ENCODE measurements around the gene RANBP1.
"Not testable (repeated sequence)": the region's sequence is repeated elsewhere in the genome, so short reads cannot be mapped to it uniquely, and the experiment has no call there.

Gene RANBP1

DNA sequence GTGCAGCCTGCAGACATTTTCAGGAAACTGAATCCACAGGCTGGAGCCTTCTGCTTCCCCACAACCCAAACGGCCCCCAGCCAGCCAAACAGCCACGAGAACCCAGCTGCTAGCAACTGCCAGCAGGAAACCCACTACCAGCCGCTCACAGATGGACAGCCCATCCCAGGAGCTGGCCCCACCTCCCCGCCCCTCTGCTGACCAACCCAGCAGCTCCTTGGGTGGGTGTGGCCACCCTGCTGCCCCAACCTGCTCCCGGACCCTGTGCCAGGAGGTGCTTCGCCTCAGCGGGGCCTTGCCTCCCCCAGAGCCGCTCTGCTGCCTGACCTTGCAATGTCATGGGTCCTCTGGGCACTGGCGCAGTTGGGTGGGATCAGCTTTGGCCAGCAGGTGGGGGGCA, 43.2 kb downstream of the RANBP1 start:
- Histone ChIP-seq H3K9ac (ENCODE audit: low read depth, low read length) (no peak overlapping the region), H3K27ac (ENCODE audit: low read depth, low read length) (no peak overlapping the region)

DNA sequence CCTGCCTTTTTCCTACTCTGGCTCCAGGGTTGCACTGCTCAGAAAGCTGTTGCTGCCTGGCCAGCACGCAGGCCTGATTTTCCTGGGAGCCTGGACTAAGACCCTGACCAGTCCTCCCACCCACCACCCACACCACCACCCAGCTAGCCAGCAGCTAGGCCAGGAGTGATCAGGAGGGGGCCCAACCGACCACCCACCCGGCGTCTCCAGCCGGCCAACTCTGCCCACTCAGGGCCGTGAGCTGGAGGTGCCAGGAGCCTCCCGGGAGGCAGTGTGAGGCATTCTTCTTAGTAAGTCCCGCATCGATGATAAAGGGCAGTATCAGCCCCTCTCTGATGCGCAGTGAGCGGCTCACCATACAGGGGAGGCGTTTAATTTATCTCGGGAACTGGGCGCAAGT, 43.6 kb downstream of the RANBP1 start:
- not testable (repeated sequence) for H3K9ac ChIP-seq (ENCODE audit: low read depth, low read length); H3K27ac ChIP-seq (ENCODE audit: low read depth, low read length); H3K27me3 ChIP-seq (ENCODE audit: control insufficient read depth, insufficient read depth, low read length); H3K36me3 ChIP-seq (ENCODE audit: control insufficient read depth, insufficient read depth, low read length); H3K4me3 ChIP-seq (ENCODE audit: low read depth, low read length); H3K4me1 ChIP-seq (ENCODE audit: control insufficient read depth, insufficient read depth, low read length); H3K9me3 ChIP-seq (ENCODE audit: control insufficient read depth, insufficient read depth, low read length)

More for the DNA sequence above, 43.2 kb downstream of the RANBP1 start:
- Histone ChIP-seq H3K4me1 (ENCODE audit: control insufficient read depth, insufficient read depth, low read length) (no peaks in the 10 kb centered on the region), H3K27me3 (ENCODE audit: control insufficient read depth, insufficient read depth, low read length) (no peaks in the 10 kb centered on the region), H3K9me3 (ENCODE audit: control insufficient read depth, insufficient read depth, low read length) (no peaks in the 10 kb centered on the region), H3K4me3 (ENCODE audit: low read depth, low read length) (no peak overlapping the region), H3K36me3 (ENCODE audit: control insufficient read depth, insufficient read depth, low read length) (no peaks in the 10 kb centered on the region)

DNA sequence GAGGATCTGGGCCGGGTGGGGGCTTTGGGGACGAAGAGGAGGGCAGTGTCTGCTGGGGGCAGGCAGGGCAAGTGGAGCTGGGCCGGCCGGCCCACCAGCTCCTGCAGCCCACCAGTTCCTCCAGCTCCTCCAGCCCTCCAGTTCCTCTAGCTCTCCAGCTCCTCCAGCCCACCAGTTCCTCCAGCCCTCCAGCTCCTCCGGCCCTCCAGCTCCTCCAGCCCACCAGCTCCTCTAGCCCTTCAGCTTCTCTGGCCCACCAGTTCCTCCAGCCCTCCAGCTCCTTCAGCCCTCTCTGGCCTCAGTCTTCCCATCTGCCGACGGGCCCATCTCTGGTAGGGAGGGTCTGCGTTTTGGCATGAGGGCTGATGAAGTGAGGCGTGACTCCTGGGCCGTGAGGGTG, 44.1 kb downstream of the RANBP1 start:
- Histone ChIP-seq H3K36me3 (ENCODE audit: control insufficient read depth, insufficient read depth, low read length) (no peaks in the 10 kb centered on the region), H3K4me1 (ENCODE audit: control insufficient read depth, insufficient read depth, low read length) (no peaks in the 10 kb centered on the region), H3K4me3 (ENCODE audit: low read depth, low read length) (no peak overlapping the region), H3K27me3 (ENCODE audit: control insufficient read depth, insufficient read depth, low read length) (no peaks in the 10 kb centered on the region), H3K27ac (ENCODE audit: low read depth, low read length) (no peak overlapping the region), H3K9ac (ENCODE audit: low read depth, low read length) (no peak overlapping the region), H3K9me3 (ENCODE audit: control insufficient read depth, insufficient read depth, low read length) (no peaks in the 10 kb centered on the region)

DNA sequence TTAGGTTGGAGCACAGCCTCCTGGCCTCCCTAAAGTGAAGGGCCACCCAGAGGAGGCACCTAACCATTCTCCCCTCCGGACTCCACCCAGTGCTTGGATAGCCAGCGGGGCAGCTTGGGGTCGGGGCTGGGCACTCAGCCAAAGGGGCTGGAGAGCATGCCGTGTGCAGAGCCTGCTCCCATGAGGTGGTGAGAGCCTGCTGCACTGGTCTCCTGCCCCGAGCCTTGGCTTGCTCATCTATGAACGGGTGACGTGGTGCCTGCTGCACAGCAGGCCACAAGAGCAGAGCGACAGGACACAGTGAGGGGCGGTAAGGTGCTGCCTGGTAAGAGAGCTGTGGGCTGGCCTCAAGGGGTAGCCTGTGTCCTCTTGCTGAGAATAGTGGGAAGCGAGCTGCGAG, 49.0 kb downstream of the RANBP1 start:
- Histone ChIP-seq H3K9me3 (ENCODE audit: control insufficient read depth, insufficient read depth, low read length) (no peaks in the 10 kb centered on the region), H3K4me1 (ENCODE audit: control insufficient read depth, insufficient read depth, low read length) (no peaks in the 10 kb centered on the region), H3K27me3 (ENCODE audit: control insufficient read depth, insufficient read depth, low read length) (no peaks in the 10 kb centered on the region), H3K9ac (ENCODE audit: low read depth, low read length) (no peak overlapping the region), H3K27ac (ENCODE audit: low read depth, low read length) (no peak overlapping the region), H3K4me3 (ENCODE audit: low read depth, low read length) (no peak overlapping the region), H3K36me3 (ENCODE audit: control insufficient read depth, insufficient read depth, low read length) (no peaks in the 10 kb centered on the region)

DNA sequence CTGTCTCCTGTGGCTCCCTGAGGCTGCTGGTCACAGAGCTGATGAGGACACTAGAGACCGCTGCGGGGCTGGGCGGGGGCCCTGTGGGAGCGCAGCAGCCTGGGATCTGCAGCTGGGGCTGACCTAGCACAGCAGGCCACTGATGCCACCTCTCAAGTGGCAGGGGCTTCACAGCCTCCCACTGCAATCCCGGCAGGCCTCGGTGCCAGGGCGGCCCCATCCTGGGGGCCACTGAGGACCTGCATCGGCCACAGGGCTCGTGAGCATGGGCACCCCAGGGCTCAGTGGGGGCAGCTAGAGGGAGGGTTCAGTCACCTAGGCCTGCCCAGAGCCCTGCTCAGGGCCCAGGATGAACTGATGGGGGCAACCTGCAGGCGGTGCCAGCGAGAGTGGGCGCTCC, 49.5 kb downstream of the RANBP1 start:
- H3K9ac ChIP-seq (ENCODE audit: low read depth, low read length): no peak overlapping the region
- H3K4me3 ChIP-seq (ENCODE audit: low read depth, low read length): no peak overlapping the region
- H3K36me3 ChIP-seq (ENCODE audit: control insufficient read depth, insufficient read depth, low read length): no peaks in the 10 kb centered on the region
- H3K4me1 ChIP-seq (ENCODE audit: control insufficient read depth, insufficient read depth, low read length): no peaks in the 10 kb centered on the region
- H3K27me3 ChIP-seq (ENCODE audit: control insufficient read depth, insufficient read depth, low read length): no peaks in the 10 kb centered on the region
- no peaks in the 10 kb centered on the region for H3K9me3 ChIP-seq (ENCODE audit: control insufficient read depth, insufficient read depth, low read length)
- no peak overlapping the region for H3K27ac ChIP-seq (ENCODE audit: low read depth, low read length)

DNA sequence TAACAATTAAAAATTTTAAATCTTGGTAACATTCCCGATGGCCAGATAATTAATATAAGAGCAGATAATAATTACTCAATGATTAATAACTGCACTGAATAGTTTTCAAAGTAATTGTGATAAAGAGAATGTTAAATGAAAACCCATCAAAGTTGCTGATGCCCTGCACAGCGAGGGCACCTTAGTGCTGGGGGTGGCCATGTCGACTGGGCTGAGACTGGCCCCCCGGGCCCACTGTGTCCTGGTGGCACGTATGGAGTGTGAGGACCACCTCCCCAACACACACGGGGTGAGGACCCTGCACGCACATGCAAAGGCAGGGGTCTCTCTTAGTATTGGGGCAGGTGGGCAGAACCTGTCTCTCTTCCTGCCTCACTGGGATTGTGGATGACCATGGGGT, 50.0 kb downstream of the RANBP1 start:
- no peak overlapping the region for H3K4me3 ChIP-seq (ENCODE audit: low read depth, low read length)
- no peaks in the 10 kb centered on the region for H3K27me3 ChIP-seq (ENCODE audit: control insufficient read depth, insufficient read depth, low read length)
- H3K9me3 ChIP-seq (ENCODE audit: control insufficient read depth, insufficient read depth, low read length): no peaks in the 10 kb centered on the region
- no peaks in the 10 kb centered on the region for H3K4me1 ChIP-seq (ENCODE audit: control insufficient read depth, insufficient read depth, low read length)
- H3K27ac ChIP-seq (ENCODE audit: low read depth, low read length): no peak overlapping the region
- no peaks in the 10 kb centered on the region for H3K36me3 ChIP-seq (ENCODE audit: control insufficient read depth, insufficient read depth, low read length)
- no peak overlapping the region for H3K9ac ChIP-seq (ENCODE audit: low read depth, low read length)

DNA sequence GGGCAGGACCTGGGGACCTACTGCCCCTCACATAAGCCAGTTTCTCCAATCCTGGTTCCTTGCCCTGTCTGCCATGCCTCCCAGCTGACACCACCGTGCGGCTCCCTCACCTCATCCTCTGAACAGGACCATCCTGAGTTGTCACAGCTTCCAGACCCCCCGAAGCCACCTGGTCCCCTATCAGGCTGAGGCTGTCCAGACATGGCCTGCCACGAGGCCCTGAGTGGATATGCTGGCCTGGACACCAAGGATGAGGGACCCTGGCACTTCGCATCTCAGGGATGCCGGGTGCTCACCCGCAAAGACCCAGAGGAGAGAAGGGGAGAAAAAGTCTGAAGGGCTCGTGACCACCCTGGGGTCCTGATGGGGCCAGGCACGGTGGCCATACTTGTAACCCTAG, 50.8 kb downstream of the RANBP1 start:
- Histone ChIP-seq H3K27ac (ENCODE audit: low read depth, low read length) (no peak overlapping the region), H3K36me3 (ENCODE audit: control insufficient read depth, insufficient read depth, low read length) (no peaks in the 10 kb centered on the region), H3K27me3 (ENCODE audit: control insufficient read depth, insufficient read depth, low read length) (no peaks in the 10 kb centered on the region), H3K4me1 (ENCODE audit: control insufficient read depth, insufficient read depth, low read length) (no peaks in the 10 kb centered on the region), H3K9ac (ENCODE audit: low read depth, low read length) (no peak overlapping the region), H3K9me3 (ENCODE audit: control insufficient read depth, insufficient read depth, low read length) (no peaks in the 10 kb centered on the region), H3K4me3 (ENCODE audit: low read depth, low read length) (no peak overlapping the region)

DNA sequence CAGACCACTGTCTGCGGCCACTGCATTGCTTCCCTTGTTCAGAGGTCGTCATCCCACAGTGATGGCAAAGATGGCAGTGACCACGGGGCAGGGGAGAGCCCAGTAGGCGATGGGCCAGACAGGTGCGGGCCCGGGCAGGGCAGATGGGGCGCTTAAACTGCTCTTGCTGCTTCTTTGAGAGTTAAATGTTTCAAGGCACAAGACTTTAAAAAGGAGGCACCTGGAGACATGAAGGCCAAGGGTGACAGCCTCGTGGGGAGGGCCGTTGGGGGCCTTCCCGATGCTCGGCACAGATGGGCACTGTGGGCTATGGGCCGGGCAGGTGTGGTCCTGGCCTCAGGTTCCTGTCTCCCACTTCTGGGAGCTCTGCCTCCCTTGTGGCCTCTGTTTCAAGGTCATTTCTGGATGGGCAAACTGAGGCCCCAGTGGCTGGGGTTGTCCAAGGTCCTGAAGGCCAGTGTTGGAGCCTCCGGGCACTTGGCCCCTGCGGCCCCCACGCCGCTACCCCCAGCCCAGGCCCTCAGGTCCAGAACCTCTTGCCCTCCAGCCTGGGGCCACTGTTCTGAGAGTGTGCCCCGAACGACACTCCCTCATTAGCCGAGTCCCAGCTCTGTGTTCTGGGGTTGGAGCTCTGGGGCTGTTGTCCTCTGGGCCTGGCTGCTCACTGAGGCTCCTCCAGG, 51.9 kb downstream of the RANBP1 start:
- H3K9ac ChIP-seq (ENCODE audit: low read depth, low read length): no peak overlapping the region
- no peaks in the 10 kb centered on the region for H3K4me1 ChIP-seq (ENCODE audit: control insufficient read depth, insufficient read depth, low read length)
- no peaks in the 10 kb centered on the region for H3K27me3 ChIP-seq (ENCODE audit: control insufficient read depth, insufficient read depth, low read length)

DNA sequence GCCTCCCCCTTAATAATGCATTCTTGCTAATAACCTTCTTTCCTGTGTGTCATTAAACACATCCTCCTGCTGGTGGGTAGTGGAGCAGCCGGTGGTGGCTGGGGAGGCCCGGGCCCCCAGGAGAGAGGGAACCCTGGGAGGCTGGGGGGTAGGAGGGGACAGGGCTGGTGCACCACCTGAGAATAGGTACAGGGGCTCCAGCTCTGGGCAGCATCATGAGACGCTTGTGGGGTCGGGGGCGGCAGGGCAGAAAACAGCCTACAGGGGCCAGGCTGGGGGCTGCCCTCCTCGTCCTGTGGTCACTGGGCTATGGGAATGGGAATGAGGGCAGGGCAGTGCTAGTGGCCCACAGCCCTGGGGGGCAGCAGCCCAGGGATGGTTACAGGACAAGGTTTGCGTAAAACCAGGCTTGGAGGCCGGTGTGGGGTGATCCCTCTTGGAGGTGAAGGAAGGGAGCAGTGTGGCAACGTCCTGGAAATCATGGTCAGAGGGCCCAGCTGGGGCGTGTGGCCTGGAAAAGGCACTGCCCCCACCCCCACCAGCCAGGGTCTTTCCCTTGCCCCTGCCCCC, 53.4 kb downstream of the RANBP1 start:
- no peak overlapping the region for H3K27ac ChIP-seq (ENCODE audit: low read depth, low read length)
- no peaks in the 10 kb centered on the region for H3K27me3 ChIP-seq (ENCODE audit: control insufficient read depth, insufficient read depth, low read length)
- no peaks in the 10 kb centered on the region for H3K9me3 ChIP-seq (ENCODE audit: control insufficient read depth, insufficient read depth, low read length)
- no peak overlapping the region for H3K9ac ChIP-seq (ENCODE audit: low read depth, low read length)
- no peaks in the 10 kb centered on the region for H3K4me1 ChIP-seq (ENCODE audit: control insufficient read depth, insufficient read depth, low read length)
- H3K4me3 ChIP-seq (ENCODE audit: low read depth, low read length): no peak overlapping the region
- H3K36me3 ChIP-seq (ENCODE audit: control insufficient read depth, insufficient read depth, low read length): no peaks in the 10 kb centered on the region

More for the DNA sequence above, 51.9 kb downstream of the RANBP1 start:
- Histone ChIP-seq H3K9me3 (ENCODE audit: control insufficient read depth, insufficient read depth, low read length) (no peaks in the 10 kb centered on the region), H3K27ac (ENCODE audit: low read depth, low read length) (no peak overlapping the region), H3K36me3 (ENCODE audit: control insufficient read depth, insufficient read depth, low read length) (no peaks in the 10 kb centered on the region), H3K4me3 (ENCODE audit: low read depth, low read length) (no peak overlapping the region)

DNA sequence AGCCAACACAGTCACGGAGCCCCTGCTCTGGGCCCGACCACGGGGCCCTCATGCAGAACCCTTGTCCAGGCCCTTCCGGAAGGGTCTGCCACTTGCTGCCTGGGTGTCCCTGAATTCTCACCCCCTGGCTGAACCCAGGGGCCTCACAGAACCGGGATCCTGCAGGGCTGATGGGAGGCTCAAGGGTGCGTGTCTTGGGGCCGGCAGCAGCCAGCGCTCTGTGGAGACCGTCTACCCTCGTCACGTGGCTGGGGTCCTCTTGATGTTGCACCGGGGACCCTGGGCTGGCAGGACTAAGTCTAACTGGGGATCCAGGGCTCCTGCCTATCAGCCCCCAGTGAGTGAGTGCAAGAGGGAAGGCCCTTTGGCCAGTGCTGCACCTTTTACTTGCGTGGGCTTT, 54.3 kb downstream of the RANBP1 start:
- no peaks in the 10 kb centered on the region for H3K9me3 ChIP-seq (ENCODE audit: control insufficient read depth, insufficient read depth, low read length)
- H3K4me3 ChIP-seq (ENCODE audit: low read depth, low read length): no peak overlapping the region
- no peak overlapping the region for H3K9ac ChIP-seq (ENCODE audit: low read depth, low read length)
- H3K4me1 ChIP-seq (ENCODE audit: control insufficient read depth, insufficient read depth, low read length): no peaks in the 10 kb centered on the region
- H3K27me3 ChIP-seq (ENCODE audit: control insufficient read depth, insufficient read depth, low read length): no peaks in the 10 kb centered on the region
- no peaks in the 10 kb centered on the region for H3K36me3 ChIP-seq (ENCODE audit: control insufficient read depth, insufficient read depth, low read length)
- no peak overlapping the region for H3K27ac ChIP-seq (ENCODE audit: low read depth, low read length)

DNA sequence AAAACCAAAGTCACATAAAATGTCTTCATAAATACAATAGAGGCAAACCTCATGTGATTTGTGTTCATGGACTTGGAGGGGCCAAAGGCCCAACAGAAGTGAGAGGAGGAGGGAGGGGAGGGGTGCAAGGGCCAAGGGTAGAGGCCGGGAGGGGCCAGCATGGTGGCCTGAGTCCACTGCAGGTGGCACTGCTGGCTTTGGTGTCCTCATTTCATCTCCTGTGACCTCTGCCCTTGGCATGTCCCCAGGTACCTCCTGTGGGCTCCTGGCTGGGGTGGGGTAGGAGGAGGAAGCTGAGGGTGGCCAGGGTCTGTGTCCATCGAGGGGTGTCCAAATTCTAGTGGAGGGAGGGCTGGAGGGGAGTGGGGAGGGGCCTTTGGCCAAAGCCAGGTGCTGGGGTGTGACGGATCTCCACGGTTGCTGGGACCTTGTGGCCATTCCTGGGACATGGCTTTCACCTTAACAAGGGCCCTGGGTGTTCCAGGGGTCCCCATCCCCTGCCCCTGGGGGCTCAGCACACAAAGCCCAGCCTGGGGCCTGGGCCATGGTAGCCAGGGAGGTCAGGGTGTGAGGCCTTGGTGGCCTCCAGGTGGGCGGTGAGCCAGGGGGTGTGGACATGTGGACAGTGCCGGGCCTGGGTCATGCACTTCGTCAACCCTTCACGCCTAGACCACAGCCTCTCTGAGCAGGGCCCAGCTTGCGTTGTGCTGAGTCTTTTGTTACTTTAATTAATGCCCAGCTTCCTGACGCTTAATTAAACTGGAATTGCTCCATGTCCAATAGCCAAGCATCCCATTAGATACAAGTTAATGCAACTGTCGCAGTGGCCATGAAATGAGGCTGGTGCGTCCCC, 55.6 kb downstream of the RANBP1 start:
- Histone ChIP-seq H3K9ac (ENCODE audit: low read depth, low read length) (no peak overlapping the region), H3K27ac (ENCODE audit: low read depth, low read length) (no peak overlapping the region), H3K4me1 (ENCODE audit: control insufficient read depth, insufficient read depth, low read length) (no peaks in the 10 kb centered on the region), H3K9me3 (ENCODE audit: control insufficient read depth, insufficient read depth, low read length) (no peaks in the 10 kb centered on the region), H3K27me3 (ENCODE audit: control insufficient read depth, insufficient read depth, low read length) (no peaks in the 10 kb centered on the region), H3K4me3 (ENCODE audit: low read depth, low read length) (no peak overlapping the region), H3K36me3 (ENCODE audit: control insufficient read depth, insufficient read depth, low read length) (no peaks in the 10 kb centered on the region)
